Mucosa of descending colon (tissue), 3 donors: ENCODE measurements around the gene ARHGAP6. TPM values are rescaled to one million over a fixed set of nuclear protein-coding genes. Genes with fewer than 3 reads are reported as not detected.

Source experiments
- ATAC-seq: fragments of 200-7000 bp; cut with Tn5 transposase; one replicate; pipeline ENCODE4 v1.9.1; 2020; ENCODE audit warnings: mild to moderate bottlenecking, moderate library complexity
- DNase-seq, 3 donors: peaks; one replicate each; pipeline ENCODE4 v3.0.0-alpha.2; 2020
- H3K36me3 ChIP-seq: fragments of 200-600 bp; one replicate; pipeline ENCODE4 v1.8.0; 2021; ENCODE audit warnings: low read depth, mild to moderate bottlenecking
- H3K4me1 ChIP-seq: fragments of 200-600 bp; one replicate; pipeline ENCODE4 v1.8.0; 2021; ENCODE audit warnings: low read depth, mild to moderate bottlenecking
- H3K4me3 ChIP-seq: fragments of 200-600 bp; one replicate; pipeline ENCODE4 v1.8.0; 2021; ENCODE audit warnings: mild to moderate bottlenecking
- H3K9me3 ChIP-seq: fragments of 200-600 bp; one replicate; pipeline ENCODE4 v1.8.0; 2021; ENCODE audit warnings: mild to moderate bottlenecking
- intact Hi-C, 2 donors: fragments of 100-400 bp; cut with DNase I in 1 of 2; cut with micrococcal nuclease in 1 of 2; formaldehyde crosslinking; loops; one replicate each; pipeline versions ENCODE4 v1.11.0 to v1.11.1; 2022; cut with DNase I, micrococcal nuclease
- total RNA-seq, 3 donors: library from RNA; stranded (reverse); fragmentation: NEBNext Ultra II Directional in 2 of 3; extraction: Animal tissue kit (Norgen Biotek cat#: 25700) in 2 of 3; gene quantifications; one replicate each; pipeline versions ENCODE4 v1.2.1 to v1.2.4, GENCODE V29; 2021 to 2023
- TF ChIP-seq, protein P1 (sequence below): fragments of 200-600 bp; IDR thresholded peaks from one replicate; pipeline ENCODE4 v1.8.0; 2022; ENCODE audit warnings: antibody characterized with exemption, mild to moderate bottlenecking
- donor health status: DM: no; HTN: no; CAD: no; lungs with moderate emphysema.
- donor health status: DM: no; HTN: no; CAD: no.
- donor health status: DM: no; HTN: yes; CAD: no.

Gene ARHGAP6
- total RNA-seq, 3 donors from 2014 or later = 2.2 to 41.5 (median 4.4) TPM

DNA sequence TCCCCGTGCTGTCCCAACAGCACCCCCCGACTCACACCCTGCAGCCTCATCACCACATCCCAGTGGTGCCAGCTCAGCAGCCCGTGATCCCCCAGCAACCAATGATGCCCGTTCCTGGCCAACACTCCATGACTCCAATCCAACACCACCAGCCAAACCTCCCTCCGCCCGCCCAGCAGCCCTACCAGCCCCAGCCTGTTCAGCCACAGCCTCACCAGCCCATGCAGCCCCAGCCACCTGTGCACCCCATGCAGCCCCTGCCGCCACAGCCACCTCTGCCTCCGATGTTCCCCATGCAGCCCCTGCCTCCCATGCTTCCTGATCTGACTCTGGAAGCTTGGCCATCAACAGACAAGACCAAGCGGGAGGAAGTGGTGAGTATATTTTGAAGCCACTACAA lies 367.1 kb downstream of the ARHGAP6 start:
- TF ChIP-seq, protein P1, sequence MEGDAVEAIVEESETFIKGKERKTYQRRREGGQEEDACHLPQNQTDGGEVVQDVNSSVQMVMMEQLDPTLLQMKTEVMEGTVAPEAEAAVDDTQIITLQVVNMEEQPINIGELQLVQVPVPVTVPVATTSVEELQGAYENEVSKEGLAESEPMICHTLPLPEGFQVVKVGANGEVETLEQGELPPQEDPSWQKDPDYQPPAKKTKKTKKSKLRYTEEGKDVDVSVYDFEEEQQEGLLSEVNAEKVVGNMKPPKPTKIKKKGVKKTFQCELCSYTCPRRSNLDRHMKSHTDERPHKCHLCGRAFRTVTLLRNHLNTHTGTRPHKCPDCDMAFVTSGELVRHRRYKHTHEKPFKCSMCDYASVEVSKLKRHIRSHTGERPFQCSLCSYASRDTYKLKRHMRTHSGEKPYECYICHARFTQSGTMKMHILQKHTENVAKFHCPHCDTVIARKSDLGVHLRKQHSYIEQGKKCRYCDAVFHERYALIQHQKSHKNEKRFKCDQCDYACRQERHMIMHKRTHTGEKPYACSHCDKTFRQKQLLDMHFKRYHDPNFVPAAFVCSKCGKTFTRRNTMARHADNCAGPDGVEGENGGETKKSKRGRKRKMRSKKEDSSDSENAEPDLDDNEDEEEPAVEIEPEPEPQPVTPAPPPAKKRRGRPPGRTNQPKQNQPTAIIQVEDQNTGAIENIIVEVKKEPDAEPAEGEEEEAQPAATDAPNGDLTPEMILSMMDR = no peak
- Histone ChIP-seq H3K4me1 (no peaks in the 10 kb centered on the region), H3K4me3 (no peak overlapping the region), H3K36me3 (no peaks in the 10 kb centered on the region), H3K9me3 (no peaks in the 10 kb centered on the region)
- intact Hi-C loops = no loop called here
- DNase-seq (peak in 1 of 3 donors; percentile 43), ATAC-seq (no peak)

DNA sequence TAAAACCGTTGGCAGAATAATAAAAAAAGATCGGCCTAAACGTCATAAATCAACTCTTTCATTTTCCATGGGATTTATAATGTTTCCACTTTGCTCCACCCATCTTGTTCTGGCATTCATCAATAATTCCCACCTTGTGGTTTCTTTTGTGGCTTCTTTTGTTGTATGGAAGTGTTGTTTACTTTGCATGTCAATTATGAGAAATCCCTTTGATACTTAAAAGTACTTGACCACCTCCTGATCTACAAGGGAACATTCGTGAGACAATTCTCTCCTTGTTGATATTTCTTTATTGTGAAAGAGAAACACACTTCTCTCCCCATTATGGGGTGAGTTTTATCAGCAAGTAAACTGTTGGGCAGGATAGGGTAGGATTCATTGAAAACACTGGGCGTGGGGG lies 369.7 kb downstream of the ARHGAP6 start:
- ATAC-seq (peak; percentile 30), DNase-seq (no peak)
- Histone ChIP-seq H3K4me1 (no peaks in the 10 kb centered on the region), H3K9me3 (no peaks in the 10 kb centered on the region), H3K4me3 (no peak overlapping the region), H3K36me3 (no peaks in the 10 kb centered on the region)
- intact Hi-C loops = no loop called here
- TF ChIP-seq, protein P1 = no peak

DNA sequence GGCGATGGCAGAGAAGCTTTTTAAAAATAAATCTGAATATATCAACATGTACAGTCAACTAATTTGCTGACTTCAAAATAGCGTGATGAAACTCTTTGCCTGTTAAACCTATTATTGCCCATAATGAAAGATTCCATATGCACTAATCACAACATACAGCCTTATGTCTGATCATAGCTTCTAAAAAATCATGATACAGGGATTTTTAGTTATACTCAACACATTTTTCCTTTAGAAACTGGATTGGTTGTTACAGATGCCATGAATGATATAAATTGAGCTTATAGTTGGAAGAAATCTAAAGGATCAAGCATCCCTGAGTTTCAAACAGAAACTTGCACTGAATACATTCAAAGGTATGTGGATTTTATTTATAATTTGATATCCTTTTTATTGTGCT lies 372.6 kb downstream of the ARHGAP6 start, which contains the start of gene AMELX:
AMELX (plus strand) TSS at position 301 of the 400 bp plus-strand sequence. CDS start 1,376 bp downstream, outside the sequence.
- TF ChIP-seq, protein P1 = no peak
- Histone ChIP-seq H3K36me3 (no peaks in the 10 kb centered on the region), H3K9me3 (no peaks in the 10 kb centered on the region), H3K4me1 (no peaks in the 10 kb centered on the region), H3K4me3 (no peak within 1 kb of the TSS)
- no peak for ATAC-seq
- no peak for DNase-seq
- intact Hi-C loops = no loop called here

DNA sequence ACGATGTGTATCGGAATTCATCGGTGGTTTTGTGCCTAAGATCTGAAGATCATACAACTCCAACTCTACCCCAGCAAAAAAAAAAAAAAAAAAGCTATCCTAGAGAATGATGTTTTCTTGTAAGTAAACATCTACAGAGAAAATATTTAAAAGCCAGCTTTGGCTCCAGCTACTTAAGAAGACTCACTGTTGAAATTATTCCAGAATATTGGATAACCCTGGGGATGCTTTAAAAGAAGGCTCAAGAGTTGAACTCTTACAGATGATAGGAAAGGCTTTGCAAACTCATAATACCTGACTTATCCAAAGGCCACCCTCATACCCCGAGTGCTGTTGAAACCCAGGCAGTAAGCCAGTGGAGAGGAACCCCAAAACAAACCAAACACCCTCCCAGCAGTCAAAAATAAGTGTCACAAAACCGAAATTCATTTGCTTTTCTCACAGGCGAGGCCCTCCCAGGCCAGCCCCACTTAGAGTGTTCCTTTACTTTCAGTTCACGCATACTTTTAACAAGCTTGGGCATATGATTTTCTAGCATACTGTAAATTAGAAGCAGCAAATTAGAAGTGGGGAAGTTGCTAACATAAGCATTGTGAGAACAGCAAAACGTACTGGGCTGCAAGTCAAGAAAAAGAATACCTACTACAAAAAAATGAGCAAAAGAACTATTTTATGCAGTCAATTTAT lies 375.2 kb downstream of the ARHGAP6 start:
- intact Hi-C loops = no loop called here
- no peak for ATAC-seq
- H3K36me3 ChIP-seq = no peaks in the 10 kb centered on the region
- TF ChIP-seq, protein P1 = no peak
- no peak overlapping the region for H3K4me3 ChIP-seq
- no peaks in the 10 kb centered on the region for H3K9me3 ChIP-seq
- no peaks in the 10 kb centered on the region for H3K4me1 ChIP-seq
- DNase-seq = no peak

DNA sequence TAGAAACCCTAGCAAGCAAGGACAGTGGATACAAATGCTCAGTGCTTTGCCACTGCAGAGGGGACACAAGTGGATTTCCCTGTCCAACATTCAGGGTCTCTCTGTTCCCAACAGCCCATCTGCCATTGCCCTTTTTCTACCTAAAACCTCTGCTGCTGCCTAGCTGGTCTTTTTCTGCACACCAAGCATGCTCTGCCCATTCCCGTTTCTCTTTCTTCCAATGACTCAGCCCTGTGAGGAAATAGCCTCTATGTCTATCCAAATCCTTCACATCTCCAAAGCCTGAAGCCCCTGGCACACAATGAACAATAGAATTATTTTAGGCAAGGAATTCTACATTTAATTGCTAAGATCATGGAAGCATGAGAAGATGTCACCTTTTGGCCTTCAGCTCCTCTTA lies 378.2 kb downstream of the ARHGAP6 start:
- intact Hi-C loops = no loop called here
- DNase-seq (no peak), ATAC-seq (no peak)
- Histone ChIP-seq H3K4me1 (no peaks in the 10 kb centered on the region), H3K4me3 (no peak overlapping the region), H3K36me3 (no peaks in the 10 kb centered on the region), H3K9me3 (no peaks in the 10 kb centered on the region)
- TF ChIP-seq, protein P1 = no peak
